Activated CD4-positive, alpha-beta T cell treated with anti-CD3 and anti-CD28 coated beads for 1 hour (primary cell): ENCODE results near the gene PDLIM7.

Experiments
- DNase-seq: peaks from one replicate; pipeline ENCODE4 v3.0.0-alpha.2; 2020

Gene PDLIM7

DNA sequence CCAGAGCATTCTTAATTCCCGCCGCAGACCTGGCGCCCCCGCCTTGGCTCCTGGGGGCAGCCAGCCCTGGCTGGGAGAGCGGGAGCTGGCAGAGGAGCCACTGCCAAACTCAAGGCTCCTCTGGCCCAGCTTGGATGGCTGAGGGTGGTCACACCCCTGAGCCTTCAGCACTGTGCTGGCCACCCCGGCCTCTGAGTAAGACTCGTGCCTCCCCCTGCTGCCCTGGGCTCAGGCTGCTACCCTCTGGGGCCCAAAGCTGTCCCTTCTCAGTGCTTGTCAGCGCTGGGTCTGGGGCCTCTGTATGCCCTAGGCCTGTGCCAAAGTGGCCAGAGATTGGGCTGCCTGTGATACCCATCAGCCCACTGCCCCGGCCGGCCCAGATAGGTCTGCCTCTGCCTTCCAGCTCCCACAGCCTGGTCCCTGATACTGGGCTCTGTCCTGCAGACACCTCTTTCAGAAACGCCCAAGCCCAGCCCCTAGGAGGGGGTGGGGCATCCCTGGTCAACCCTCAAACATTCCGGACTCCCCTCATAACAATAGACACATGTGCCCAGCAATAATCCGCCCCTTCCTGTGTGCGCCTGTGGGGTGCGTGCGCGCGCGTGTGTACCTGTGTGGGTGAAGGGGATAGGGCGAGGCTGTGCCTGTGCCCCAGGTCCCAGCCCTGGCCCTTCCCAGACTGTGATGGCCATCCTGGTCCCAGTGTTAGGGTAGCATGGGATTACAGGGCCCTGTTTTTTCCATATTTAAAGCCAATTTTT lies 55.2 kb downstream of the PDLIM7 start:
- DNase-seq: no peak

DNA sequence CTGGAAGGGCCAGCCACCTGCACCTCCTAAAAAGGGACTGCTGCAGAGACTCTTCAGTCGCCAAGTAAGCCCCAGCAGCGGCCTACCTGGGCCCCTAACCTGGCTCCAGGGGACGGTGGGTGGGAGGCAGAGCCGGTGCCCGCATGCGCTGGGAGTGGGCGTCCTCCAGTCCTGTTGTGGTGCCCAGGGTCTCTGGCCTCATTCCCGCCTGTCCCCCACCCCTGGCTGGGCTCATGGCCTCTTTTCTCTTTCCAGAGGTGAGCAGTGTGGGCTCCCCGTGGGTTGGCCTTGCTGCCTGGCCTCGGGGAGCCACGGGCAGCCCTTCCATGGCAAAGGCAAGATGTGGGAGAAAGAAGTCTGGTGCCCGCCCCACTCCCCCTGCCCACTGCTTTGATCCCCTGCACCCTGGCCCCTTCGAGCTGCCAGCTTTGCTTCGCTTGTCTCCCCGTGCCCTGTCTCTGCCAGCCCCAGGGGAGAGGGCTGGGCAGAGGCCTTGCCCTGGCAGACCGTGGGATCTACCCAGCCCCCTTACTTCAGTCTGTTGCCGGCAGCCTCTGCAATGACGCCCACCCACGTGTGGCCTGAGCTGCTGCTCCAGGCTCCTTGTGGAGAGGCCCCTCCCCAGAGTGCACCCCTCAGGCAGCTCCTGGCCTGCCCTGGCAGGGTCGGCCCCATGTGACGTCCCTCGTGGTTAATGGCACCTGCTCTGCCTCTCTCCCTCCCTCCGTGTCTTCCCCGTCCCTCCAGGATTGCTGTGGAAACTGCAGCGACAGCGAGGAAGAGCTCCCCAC lies 56.2 kb downstream of the PDLIM7 start:
- no peak for DNase-seq

DNA sequence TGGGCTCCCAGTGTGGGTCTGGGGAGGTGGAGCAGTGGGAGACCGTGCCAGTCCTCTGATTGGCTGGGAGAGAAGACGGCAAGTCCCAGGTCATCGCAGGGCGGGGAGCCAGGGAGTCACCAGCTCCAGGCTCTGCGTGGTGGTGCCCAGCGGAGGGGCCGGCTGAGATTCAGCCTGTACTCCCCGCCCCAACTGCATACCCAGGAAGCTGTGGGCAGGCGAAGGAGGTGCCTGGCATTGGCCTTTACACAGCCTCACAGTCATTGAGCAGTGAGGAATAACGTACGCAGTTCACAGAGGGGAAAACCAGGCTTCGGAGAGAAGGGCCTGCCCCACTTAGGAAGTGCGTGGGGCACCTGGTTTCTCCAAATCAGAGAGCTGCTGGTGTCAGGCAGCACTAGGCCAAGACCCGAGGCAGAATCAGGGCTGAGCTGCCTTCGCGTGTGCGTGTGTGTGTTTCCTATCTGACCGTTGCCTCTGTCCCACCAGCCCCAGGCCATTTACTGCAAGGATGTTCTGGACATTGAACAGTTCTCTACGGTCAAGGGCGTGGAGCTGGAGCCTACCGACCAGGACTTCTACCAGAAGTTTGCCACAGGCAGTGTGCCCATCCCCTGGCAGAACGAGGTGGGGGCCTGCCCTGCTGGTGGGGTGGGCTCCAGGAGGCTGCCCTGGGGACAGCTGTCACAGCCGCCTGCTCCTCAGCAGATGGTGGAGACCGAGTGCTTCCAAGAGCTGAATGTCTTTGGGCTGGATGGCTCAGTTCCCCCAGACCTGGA lies 57.0 kb downstream of the PDLIM7 start:
- DNase-seq: no peak

DNA sequence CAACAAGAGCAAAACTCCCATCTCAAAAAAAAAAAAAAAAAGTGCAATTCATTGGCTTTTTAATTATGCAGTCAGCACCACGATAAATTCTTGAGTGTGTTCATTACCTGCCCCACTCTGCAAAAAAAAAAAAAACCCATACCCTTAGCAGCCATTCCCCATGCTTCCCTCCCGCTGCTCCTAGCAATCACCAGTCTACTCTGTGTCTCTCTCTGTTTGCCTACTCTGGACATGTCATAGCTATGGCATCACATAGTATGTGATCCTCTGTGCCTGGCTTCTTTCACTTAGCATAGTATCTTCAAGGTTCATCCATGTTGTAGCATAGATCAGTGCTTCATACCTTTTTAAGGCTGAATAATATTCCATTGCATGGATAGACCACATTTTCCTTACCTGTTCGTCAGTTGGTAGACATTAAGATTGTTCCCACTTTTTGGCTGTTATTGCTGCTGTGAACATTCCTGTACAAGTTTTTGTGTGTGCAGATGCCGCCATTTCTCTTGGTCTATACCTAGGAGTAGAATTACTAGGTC lies 57.8 kb downstream of the PDLIM7 start:
- DNase-seq: no peak

DNA sequence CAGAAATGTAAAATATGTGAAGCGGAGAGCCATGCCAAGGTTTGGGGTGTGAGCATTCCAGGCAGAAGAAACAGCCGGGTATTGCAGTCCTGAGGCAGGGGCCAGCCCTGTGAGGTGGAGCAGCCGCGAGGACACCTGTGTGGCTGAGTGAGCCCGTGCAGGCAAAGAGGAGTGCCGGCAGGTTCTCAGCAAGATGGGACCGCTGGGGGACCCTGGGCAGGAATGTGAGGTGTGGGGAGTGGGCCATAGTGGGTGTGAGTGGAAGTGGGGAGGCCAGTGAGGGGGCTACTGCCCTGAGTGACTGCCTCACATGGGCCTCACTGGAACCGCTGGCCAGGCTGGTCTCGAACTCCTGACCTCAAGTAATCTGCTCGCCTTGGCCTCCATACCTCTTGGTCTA lies 58.9 kb downstream of the PDLIM7 start:
- no peak for DNase-seq

DNA sequence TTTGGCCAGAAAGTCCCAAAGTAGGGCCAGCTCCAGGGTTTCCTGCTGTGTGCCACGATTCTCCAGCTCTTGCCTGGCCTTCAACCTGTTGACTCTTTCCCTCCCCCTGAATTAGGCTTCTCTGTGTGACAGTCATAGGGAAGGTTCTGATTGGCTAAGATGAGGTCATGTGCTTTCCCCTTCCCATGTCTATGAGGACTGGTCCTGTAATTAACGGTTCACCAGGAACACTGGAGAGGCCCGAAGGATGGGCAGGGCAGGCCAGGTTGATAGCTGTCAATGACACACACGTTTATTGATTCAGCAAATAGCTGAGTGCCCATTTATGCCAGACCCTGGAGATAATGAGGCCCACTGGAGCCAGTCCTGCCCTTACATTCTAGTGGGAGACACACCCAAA lies 59.8 kb downstream of the PDLIM7 start:
- DNase-seq: no peak

DNA sequence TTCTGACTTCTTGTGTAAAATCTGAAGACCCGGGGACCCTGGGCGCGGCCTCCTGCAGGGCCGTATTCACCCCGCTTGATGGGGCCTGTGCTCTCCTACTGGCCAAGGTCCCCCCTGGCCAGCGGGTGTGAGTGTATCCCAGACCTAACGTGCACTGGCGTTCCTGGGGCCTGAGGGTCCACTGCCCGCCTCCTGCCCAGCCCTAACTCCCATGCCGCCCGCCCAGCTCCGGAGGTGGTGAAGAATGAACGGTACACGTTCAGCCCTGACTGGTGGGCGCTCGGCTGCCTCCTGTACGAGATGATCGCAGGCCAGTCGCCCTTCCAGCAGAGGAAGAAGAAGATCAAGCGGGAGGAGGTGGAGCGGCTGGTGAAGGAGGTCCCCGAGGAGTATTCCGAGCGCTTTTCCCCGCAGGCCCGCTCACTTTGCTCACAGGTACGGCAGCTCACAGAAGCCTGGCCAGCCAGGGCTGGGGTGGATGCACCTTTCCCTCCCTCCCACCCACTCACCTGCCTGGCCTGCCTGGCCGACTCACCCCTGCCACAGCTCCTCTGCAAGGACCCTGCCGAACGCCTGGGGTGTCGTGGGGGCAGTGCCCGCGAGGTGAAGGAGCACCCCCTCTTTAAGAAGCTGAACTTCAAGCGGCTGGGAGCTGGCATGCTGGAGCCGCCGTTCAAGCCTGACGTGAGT lies 61.4 kb downstream of the PDLIM7 start:
- DNase-seq: no peak

DNA sequence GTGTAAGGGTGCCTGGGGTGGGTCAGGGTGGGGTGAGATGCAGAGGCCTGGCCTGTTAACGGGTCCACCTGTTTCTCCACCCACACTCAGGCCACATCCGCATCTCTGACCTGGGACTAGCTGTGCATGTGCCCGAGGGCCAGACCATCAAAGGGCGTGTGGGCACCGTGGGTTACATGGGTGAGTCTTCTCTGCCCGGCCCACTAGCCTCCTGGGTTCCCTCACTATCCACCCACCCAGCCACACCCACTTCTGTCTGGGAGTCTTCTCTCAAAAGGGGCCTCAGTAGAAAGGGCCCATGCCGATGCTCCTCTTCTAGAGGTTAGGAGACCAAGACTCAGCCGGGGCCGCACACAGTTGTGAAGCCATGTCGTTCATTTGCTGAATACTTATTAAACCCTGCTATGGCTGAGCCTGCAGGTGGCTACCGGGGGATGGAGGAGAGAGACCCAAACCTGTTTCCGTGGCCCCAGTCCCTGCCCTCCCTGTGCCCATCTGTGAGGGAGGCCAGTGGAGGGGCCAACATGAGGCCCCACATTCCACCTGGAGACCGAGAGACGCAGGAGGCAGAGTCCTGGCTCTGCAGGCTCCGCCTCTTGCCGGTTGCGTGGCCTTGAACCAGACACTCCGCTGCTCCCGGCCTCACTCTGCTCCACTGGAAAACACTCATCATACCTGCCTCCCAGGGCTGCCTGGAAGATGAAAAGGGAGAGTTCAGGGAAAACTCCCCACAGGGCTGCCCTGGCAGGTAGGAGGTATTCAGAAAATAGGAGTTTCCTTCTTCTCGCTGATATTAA lies 62.3 kb downstream of the PDLIM7 start:
- no peak for DNase-seq

DNA sequence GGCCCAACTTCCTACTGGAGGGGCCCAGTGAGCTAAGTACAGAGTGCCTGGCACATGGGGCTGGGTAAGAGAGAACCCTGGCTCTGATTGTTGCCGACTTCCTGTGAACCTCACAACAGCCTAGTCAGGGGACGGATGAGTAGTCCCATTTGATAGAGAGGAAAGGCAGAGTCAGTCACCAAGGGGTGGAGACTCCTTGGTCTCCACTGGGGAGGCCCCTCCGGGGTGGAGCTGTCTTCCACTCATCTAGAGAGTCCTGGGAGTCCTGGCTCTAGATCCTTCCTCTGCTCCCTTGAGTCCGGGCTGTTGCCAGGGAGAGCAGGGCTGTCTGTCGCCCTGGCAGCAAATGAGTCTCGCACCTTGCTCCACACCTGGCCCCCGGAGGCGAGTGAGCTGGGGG lies 63.0 kb downstream of the PDLIM7 start:
- peak; percentile 42 for DNase-seq

DNA sequence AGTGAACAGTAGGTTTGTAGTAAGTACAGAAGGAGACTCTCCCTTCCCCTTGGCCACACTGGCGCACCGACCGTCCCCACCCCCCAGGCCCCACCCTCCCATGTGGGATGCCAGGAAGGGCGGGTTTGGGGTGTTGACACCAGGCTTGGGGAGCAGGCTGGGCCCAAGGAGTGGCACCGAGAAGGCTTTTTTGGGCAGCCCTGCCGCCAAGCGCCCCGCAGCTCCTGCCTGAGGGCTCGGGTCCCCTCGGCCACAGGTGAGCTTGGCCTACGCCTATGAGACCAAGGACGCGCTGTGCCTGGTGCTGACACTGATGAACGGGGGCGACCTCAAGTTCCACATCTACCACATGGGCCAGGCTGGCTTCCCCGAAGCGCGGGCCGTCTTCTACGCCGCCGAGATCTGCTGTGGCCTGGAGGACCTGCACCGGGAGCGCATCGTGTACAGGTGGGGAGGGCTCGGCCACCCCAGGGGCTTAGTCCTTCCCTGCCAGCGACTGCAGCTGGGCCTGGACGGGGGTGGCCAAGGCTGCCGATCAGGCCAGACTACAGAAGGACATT lies 63.7 kb downstream of the PDLIM7 start:
- DNase-seq: no peak
